Measurements from ENCODE around the gene POU2AF2. TPM values are rescaled to one million over a fixed set of nuclear protein-coding genes. Genes with fewer than 3 reads are reported as not detected.

POU2AF2 gene
- total RNA-seq: not detected in 2 replicates

GRCh38 chr11:111245425-111245824, at the start of gene POU2AF2:
Gene POU2AF2 (plus strand): TSS chr11:111245725. CDS start chr11:111245854, 129 bp downstream.

GRCh38 chr11:111298413-111299100, 53.0 kb downstream of the POU2AF2 start, which contains the start of gene POU2AF3:
Gene POU2AF3 (plus strand): TSS chr11:111298546. CDS start chr11:111298582, 36 bp downstream.

Other genes starting within 250 kb of the POU2AF2 start
- gene POU2AF3, start 52.8 kb downstream of the POU2AF2 start, total RNA-seq: not detected in 2 replicates
- under 0.01 TPM in 1 of 2 replicates, not detected in the other for gene POU2AF1, start 133.6 kb downstream of the POU2AF2 start, total RNA-seq